GM21529 (cell line): Measurements from ENCODE around the gene NKIRAS1.
"Not testable (repeated sequence)": the region's sequence is repeated elsewhere in the genome, so short reads cannot be mapped to it uniquely, and the experiment has no call there.

Source experiments
- ATAC-seq: cut with Tn5 transposase; IDR thresholded peaks from one replicate; pipeline ENCODE4 v1.9.1; 2021; ENCODE audit not compliant: unreplicated experiment

The NKIRAS1 gene

GRCh38 chr3:23941440-23941839 lies 24.6 kb upstream of the NKIRAS1 start:
- ATAC-seq, result no peak

DNA sequence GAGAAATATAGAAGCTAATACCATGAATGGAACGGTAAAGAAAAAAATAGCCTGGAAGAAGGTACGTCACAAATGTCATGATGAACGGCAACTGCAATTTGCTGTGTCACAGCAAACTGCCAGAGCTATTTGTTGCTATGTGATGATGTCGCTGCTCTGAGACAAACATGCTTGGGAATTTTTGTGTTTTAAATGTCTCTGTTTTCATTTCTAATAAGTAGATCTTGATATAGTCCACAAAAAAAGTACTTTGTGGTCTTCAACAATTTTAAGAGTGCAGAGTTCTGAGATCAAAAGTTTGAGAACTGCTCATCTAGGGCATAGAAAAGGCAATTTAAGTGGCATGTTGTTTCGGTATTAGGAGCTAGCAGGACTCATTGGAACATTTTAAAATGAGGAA lies 24.0 kb upstream of the NKIRAS1 start:
- no peak for ATAC-seq

- no peak for ATAC-seq
Measured at GRCh38 chr3:23938688-23939087, 21.9 kb upstream of the NKIRAS1 start.

- no peak for ATAC-seq
Measured at GRCh38 chr3:23937296-23937695, 20.5 kb upstream of the NKIRAS1 start.

DNA sequence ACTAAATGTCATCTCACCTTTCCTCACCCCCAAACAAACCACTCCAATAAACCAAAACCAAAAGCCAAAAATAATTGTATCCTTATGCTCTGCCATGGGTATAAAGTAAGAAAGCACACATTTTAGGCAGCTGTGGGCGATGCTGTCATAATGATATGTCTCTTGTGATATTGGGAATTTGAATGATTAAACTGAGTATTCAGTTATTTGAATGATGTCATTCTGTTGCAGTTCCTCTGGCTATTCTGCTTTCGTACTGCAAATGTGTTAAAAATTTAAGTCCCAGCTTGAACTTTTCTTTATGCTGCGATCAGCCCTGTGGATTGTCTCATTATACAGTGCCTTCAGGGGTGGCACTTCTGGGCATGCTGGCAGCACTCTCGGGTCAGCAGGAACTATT lies 17.5 kb upstream of the NKIRAS1 start:
- ATAC-seq, result no peak

- no peak for ATAC-seq
Measured at GRCh38 chr3:23932571-23932970, 15.8 kb upstream of the NKIRAS1 start.

DNA sequence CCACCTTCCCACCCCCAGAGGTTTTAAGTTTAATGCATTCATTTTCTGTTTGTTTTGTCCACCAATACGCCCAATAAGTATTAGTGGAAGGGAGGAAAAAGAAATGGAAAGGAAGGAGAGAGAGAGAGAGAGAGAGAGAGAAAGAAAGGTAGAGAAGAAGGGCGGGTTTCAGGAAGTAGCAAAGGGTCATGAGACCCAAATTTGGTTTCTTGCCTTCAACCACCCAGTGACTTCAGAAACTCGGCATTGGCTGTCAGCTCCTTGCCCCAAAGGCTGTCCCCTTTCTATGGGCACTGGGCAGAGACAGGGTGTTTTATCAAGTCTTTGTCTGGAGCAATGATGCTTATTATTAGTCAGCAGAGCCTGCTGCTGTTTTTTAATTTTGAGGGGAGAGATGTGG lies 14.8 kb upstream of the NKIRAS1 start:
- ATAC-seq, result no peak

- ATAC-seq, result no peak
Measured at GRCh38 chr3:23928524-23928923, 11.7 kb upstream of the NKIRAS1 start.

GRCh38 chr3:23926736-23927135 lies 9.9 kb upstream of the NKIRAS1 start:
- no peak for ATAC-seq

GRCh38 chr3:23926246-23926645 lies 9.5 kb upstream of the NKIRAS1 start:
- ATAC-seq, result no peak

DNA sequence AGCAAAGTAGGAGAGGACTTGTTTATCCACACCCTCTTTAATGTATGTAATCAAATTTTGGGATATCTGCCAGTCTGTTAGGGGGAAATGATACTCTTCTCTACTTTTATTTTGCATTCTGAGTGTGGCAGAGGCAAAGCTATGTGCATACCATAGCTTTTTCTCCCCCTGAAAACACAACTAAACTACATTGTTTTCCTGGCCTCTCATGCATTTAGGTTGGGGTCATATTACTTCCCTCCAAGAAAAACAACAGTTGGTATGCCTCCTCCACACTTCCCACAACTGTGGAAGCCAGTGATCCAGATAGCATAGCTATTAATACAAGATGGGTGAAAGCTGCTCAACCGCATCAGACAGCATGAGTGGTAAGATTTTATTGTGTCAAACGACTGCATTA lies 7.0 kb upstream of the NKIRAS1 start:
- no peak for ATAC-seq

GRCh38 chr3:23921052-23921511 lies 4.3 kb upstream of the NKIRAS1 start:
- no peak for ATAC-seq

GRCh38 chr3:23920151-23920655 lies 3.4 kb upstream of the NKIRAS1 start:
- no peak for ATAC-seq

DNA sequence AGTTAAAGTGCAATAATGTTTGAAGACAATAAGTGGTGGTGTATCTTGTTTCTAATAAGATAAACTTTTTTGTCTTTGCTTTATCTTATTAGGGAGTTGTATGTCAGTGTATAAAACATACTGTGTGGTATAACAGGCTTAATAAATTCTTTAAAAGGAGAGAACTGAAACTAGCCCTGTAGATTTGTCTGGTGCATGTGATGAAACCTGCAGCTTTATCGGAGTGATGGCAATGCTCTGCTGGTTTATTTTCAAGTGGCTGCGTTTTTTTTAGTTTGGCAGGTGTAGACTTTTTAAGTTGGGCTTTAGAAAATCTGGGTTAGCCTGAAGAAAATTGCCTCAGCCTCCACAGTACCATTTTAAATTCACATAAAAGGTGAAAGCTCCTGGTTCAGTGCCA lies 2.8 kb upstream of the NKIRAS1 start:
- ATAC-seq, result no peak

- not testable (repeated sequence) for ATAC-seq
Measured at GRCh38 chr3:23918331-23918730, 1.5 kb upstream of the NKIRAS1 start.

GRCh38 chr3:23917679-23918303 lies 1.0 kb upstream of the NKIRAS1 start:
- ATAC-seq, result not testable (repeated sequence)

- peak; percentile 46 for ATAC-seq
Measured at GRCh38 chr3:23916152-23916885, 471 bp downstream of the NKIRAS1 start.

DNA sequence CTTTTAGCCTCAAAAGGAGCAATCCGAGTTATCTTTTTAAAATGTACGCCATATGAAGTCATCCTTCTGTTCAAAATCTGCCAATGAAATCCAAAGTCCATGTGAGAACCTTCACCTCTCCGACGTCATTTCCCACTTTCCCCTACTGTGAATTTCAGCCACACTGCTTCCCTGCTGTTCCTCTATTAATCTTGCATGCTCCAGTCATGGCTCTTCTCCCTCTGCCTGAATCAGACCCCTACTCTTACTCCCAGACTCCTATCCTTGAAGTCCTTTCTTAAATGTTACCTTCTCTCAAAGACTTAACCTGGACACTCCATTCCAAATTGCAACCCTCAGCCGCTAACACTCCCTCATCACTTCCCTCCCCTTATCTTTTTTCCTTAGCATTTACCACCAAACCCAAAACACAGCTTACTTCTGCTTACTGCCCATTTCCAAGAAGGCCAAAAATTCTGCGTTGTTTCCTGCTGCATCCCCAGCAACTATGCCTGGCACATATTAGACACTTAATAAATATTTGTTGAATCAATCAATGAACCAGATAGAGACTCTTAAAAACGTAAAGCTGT lies 1.2 kb downstream of the NKIRAS1 start:
- no peak for ATAC-seq

- ATAC-seq, result peak; percentile 16
Measured at GRCh38 chr3:23913873-23914743, 2.7 kb downstream of the NKIRAS1 start.

GRCh38 chr3:23913182-23913581 lies 3.6 kb downstream of the NKIRAS1 start:
- no peak for ATAC-seq

GRCh38 chr3:23912335-23912734 lies 4.5 kb downstream of the NKIRAS1 start:
- ATAC-seq, result not testable (repeated sequence)
